Progenitor cell of endocrine pancreas (in vitro differentiated cells): ENCODE measurements around the gene PALLD. TPM values are rescaled to one million over a fixed set of nuclear protein-coding genes. Genes with fewer than 3 reads are reported as not detected.

Source experiments
- DNase-seq: peaks from one replicate; pipeline ENCODE4 v3.0.0; 2021; ENCODE audit warnings: low spot score; ENCODE audit not compliant: unreplicated experiment
- H3K27ac Mint-ChIP-seq: 2 replicates; pipeline ENCODE4 v1.8.0; 2021; ENCODE audit warnings: mild to moderate bottlenecking, moderate library complexity, mixed read lengths
- H3K27me3 Mint-ChIP-seq: 2 replicates; pipeline ENCODE4 v1.8.0; 2021; ENCODE audit warnings: mixed read lengths
- H3K36me3 Mint-ChIP-seq: 2 replicates; pipeline ENCODE4 v1.8.0; 2022; ENCODE audit warnings: mixed read lengths; ENCODE audit not compliant: insufficient read depth
- H3K4me1 Mint-ChIP-seq: 2 replicates; pipeline ENCODE4 v1.8.0; 2021; ENCODE audit warnings: low read depth, mixed read lengths
- H3K4me3 Mint-ChIP-seq: 2 replicates; pipeline ENCODE4 v1.8.0; 2021; ENCODE audit warnings: low read depth, mild to moderate bottlenecking, moderate library complexity, mixed read lengths
- H3K9me3 Mint-ChIP-seq: 2 replicates; pipeline ENCODE4 v1.8.0; 2021; ENCODE audit warnings: low read depth, mixed read lengths
- total RNA-seq: library from RNA; stranded (reverse); gene quantifications from 2 replicates; pipeline ENCODE4 v1.2.1, GENCODE V29; 2021
- TF ChIP-seq, protein P1 (sequence below): fragments of 200-600 bp; sonication (generic); IDR thresholded peaks from one replicate; pipeline ENCODE4 v1.5.0; 2021; ENCODE audit warnings: antibody characterized with exemption, mild to moderate bottlenecking; ENCODE audit not compliant: unreplicated experiment

PALLD gene
- total RNA-seq, 1 donor from 2014 or later, result 43.2 TPM

- H3K9me3 Mint-ChIP-seq, result no peaks in the 10 kb centered on the region
- peaks cover 6% of the 10 kb centered on the region for H3K27me3 Mint-ChIP-seq
- TF ChIP-seq, protein P1, sequence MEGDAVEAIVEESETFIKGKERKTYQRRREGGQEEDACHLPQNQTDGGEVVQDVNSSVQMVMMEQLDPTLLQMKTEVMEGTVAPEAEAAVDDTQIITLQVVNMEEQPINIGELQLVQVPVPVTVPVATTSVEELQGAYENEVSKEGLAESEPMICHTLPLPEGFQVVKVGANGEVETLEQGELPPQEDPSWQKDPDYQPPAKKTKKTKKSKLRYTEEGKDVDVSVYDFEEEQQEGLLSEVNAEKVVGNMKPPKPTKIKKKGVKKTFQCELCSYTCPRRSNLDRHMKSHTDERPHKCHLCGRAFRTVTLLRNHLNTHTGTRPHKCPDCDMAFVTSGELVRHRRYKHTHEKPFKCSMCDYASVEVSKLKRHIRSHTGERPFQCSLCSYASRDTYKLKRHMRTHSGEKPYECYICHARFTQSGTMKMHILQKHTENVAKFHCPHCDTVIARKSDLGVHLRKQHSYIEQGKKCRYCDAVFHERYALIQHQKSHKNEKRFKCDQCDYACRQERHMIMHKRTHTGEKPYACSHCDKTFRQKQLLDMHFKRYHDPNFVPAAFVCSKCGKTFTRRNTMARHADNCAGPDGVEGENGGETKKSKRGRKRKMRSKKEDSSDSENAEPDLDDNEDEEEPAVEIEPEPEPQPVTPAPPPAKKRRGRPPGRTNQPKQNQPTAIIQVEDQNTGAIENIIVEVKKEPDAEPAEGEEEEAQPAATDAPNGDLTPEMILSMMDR, result no peak
- peaks cover 2% of the 10 kb centered on the region for H3K4me1 Mint-ChIP-seq
- H3K27ac Mint-ChIP-seq, result no peak overlapping the region
- no peak for DNase-seq
- H3K4me3 Mint-ChIP-seq, result no peak overlapping the region
- H3K36me3 Mint-ChIP-seq, result no peaks in the 10 kb centered on the region
Observed at GRCh38 chr4:168587411-168588125, 90.7 kb downstream of the PALLD start.

DNA sequence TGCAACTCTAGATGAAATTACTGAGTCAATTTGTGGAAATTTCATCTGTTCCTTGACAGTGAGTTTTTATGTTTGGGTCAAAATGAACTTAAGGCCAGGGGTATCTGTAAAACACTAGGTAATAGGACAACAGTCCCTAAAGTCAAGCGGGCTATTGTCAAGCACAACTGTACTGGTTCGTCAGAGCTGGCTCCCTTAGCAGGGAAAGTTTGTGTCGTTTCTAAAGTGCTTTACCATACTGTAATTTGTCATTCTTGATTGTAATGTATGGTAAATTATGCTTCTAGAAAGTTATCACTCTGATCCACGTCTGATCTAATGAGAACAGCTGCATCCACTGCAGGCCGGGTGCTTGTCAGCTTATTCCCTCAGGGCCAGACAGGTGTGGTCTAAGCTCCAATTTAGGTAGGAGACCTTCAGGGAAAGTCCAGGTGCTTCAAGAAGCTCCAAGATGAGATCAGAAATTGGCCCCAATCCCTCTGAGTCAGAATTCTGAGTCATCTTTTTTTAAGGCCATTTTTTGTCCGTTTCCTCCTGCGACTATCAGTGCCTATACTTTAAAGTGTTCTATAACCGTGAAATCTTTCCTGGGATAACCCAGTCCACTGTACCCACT, 92.2 kb downstream of the PALLD start:
- H3K27me3 Mint-ChIP-seq, result peaks cover 10% of the 10 kb centered on the region
- peaks cover 4% of the 10 kb centered on the region for H3K4me1 Mint-ChIP-seq
- no peaks in the 10 kb centered on the region for H3K36me3 Mint-ChIP-seq
- H3K27ac Mint-ChIP-seq, result no peak overlapping the region
- no peak overlapping the region for H3K4me3 Mint-ChIP-seq
- no peaks in the 10 kb centered on the region for H3K9me3 Mint-ChIP-seq
- no peak for DNase-seq
- TF ChIP-seq, protein P1, result no peak

- no peak for DNase-seq
- H3K9me3 Mint-ChIP-seq, result no peaks in the 10 kb centered on the region
Observed at GRCh38 chr4:168592676-168593075, 95.8 kb downstream of the PALLD start.

DNA sequence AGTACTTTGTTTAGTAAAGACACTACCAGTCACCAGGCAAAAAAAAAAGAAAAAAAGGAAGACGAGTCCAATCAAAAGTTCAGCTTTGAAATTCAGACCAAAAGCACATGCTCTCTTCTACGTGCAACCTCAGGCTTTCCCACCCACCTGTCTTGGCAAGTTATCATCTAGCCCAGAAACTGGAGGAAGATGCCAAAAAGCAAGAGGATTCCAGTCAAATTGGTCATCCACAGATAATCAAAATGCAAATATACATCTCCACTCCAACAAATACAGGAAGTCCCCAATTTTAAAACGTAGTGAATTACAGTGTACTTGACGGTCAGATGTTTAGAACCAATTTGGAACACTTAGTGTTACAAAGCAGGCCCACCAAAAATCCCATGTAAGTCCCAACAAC, 96.5 kb downstream of the PALLD start:
- H3K9me3 Mint-ChIP-seq, result no peaks in the 10 kb centered on the region
- no peaks in the 10 kb centered on the region for H3K36me3 Mint-ChIP-seq
- H3K4me1 Mint-ChIP-seq, result peaks cover 11% of the 10 kb centered on the region
- TF ChIP-seq, protein P1, result no peak
- peaks cover 4% of the 10 kb centered on the region for H3K27me3 Mint-ChIP-seq
- DNase-seq, result no peak
- no peak overlapping the region for H3K27ac Mint-ChIP-seq
- H3K4me3 Mint-ChIP-seq, result no peak overlapping the region

More at GRCh38 chr4:168592676-168593075, 95.8 kb downstream of the PALLD start:
- Mint-ChIP-seq H3K4me3 (no peak overlapping the region), H3K4me1 (peaks cover 11% of the 10 kb centered on the region), H3K36me3 (no peaks in the 10 kb centered on the region), H3K27me3 (peaks cover 5% of the 10 kb centered on the region), H3K27ac (no peak overlapping the region)
- TF ChIP-seq, protein P1, result no peak

DNA sequence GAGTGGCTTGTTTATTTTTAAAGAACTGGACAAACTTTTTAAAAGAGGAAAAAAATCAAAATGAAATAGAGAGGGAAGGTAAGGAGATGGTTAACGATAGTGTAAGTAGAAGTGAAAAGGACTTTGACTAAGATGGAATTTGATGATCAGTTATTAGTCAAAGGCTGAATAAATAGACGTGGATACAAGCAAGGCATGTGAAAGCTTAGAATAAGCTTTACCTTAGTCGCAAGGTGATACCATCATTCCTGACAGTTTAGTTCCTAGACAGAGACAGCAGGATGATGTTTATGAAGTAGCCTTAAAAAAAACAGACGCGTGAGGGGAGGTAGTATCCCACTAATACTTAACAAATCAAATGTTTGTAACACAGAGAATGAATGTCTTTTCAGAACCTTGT, 97.3 kb downstream of the PALLD start:
- TF ChIP-seq, protein P1, result no peak
- peaks cover 4% of the 10 kb centered on the region for H3K27me3 Mint-ChIP-seq
- no peaks in the 10 kb centered on the region for H3K9me3 Mint-ChIP-seq
- H3K27ac Mint-ChIP-seq, result peak overlapping the region; percentile 49
- H3K4me1 Mint-ChIP-seq, result peaks cover 11% of the 10 kb centered on the region
- H3K36me3 Mint-ChIP-seq, result no peaks in the 10 kb centered on the region
- no peak overlapping the region for H3K4me3 Mint-ChIP-seq
- DNase-seq, result no peak
